ENCODE data around the gene MSI2.
A peak's percentile ranks its signal among the peaks of the same experiment; 100 is the strongest.

The MSI2 gene

GRCh38 chr17:57724026-57724728 lies 467.9 kb downstream of the MSI2 start:
- WGBS (ENCODE audit: extremely low coverage, insufficient coverage, insufficient read length): no CpG with 5 or more reads among the region's 14 CpGs
- no peak overlapping the region for H3K27ac ChIP-seq (ENCODE audit: low read depth, low read length)
- H2BK120ac ChIP-seq (ENCODE audit: insufficient read depth, low read length, poor library complexity): no peak overlapping the region
- no peak overlapping the region for H2BK5ac ChIP-seq (ENCODE audit: low read depth, low read length, poor library complexity)
- no peak overlapping the region for H3K4me3 ChIP-seq (ENCODE audit: low read depth, low read length)
- no peak overlapping the region for H4K8ac ChIP-seq (ENCODE audit: low read depth, low read length)
- no peak overlapping the region for H3K18ac ChIP-seq (ENCODE audit: low read length)
- no peak overlapping the region for H3K4ac ChIP-seq (ENCODE audit: low read depth, low read length)
- H3K4me2 ChIP-seq (ENCODE audit: low read length): no peak overlapping the region
- H3K14ac ChIP-seq (ENCODE audit: low read length): no peak overlapping the region
- DNase-seq: peak; percentile 2 to 6
- no peak overlapping the region for H3K9ac ChIP-seq (ENCODE audit: low read length)
- H3K79me1 ChIP-seq (ENCODE audit: low read length): peaks cover 5% of the 10 kb centered on the region
- peaks cover 2% of the 10 kb centered on the region for H3K79me2 ChIP-seq (ENCODE audit: control insufficient read depth, insufficient read depth, low read length, poor library complexity)
- H3K9me3 ChIP-seq (ENCODE audit: insufficient read depth, low read depth, low read length): peaks cover 2% of the 10 kb centered on the region
- no peak overlapping the region for H4K91ac ChIP-seq (ENCODE audit: low read depth, low read length)
- H3K23ac ChIP-seq (ENCODE audit: low read length): no peak overlapping the region
- H3K4me1 ChIP-seq (ENCODE audit: control insufficient read depth in 1 of 2, insufficient read depth in 2 of 2, low read length in 2 of 2): peaks cover 4 to 13% of the 10 kb centered on the region in 2 experiments
- H2AK5ac ChIP-seq (ENCODE audit: low read length): no peak overlapping the region
- no peaks in the 10 kb centered on the region for H3K36me3 ChIP-seq (ENCODE audit: control insufficient read depth in 1 of 2, insufficient read depth in 2 of 2, low read length in 2 of 2)
- H4K12ac ChIP-seq (ENCODE audit: low read depth, low read length): no peak overlapping the region
- no peaks in the 10 kb centered on the region for H3K27me3 ChIP-seq (ENCODE audit: insufficient read depth, low read length)
- no peak overlapping the region for H2AFZ ChIP-seq (ENCODE audit: insufficient read depth, low read length, poor library complexity)
- H2BK12ac ChIP-seq (ENCODE audit: low read length): no peak overlapping the region

- Histone ChIP-seq H3K27ac (ENCODE audit: low read depth, low read length) (no peak overlapping the region), H3K79me1 (ENCODE audit: low read length) (peaks cover 5% of the 10 kb centered on the region), H3K36me3 (ENCODE audit: control insufficient read depth in 1 of 2, insufficient read depth in 2 of 2, low read length in 2 of 2) (no peaks in the 10 kb centered on the region), H3K27me3 (ENCODE audit: insufficient read depth, low read length) (no peaks in the 10 kb centered on the region), H3K4me2 (ENCODE audit: low read length) (no peak overlapping the region), H2AK5ac (ENCODE audit: low read length) (no peak overlapping the region), H3K23ac (ENCODE audit: low read length) (no peak overlapping the region), H2BK5ac (ENCODE audit: low read depth, low read length, poor library complexity) (no peak overlapping the region), H3K9me3 (ENCODE audit: insufficient read depth, low read depth, low read length) (peaks cover 2% of the 10 kb centered on the region), H2BK120ac (ENCODE audit: insufficient read depth, low read length, poor library complexity) (peak overlapping the region; percentile 0), H3K18ac (ENCODE audit: low read length) (no peak overlapping the region), H3K4me3 (ENCODE audit: low read depth, low read length) (no peak overlapping the region), H3K4me1 (ENCODE audit: control insufficient read depth in 1 of 2, insufficient read depth in 2 of 2, low read length in 2 of 2) (peaks cover 4 to 13% of the 10 kb centered on the region in 2 experiments), H3K9ac (ENCODE audit: low read length) (no peak overlapping the region), H2BK12ac (ENCODE audit: low read length) (no peak overlapping the region), H4K8ac (ENCODE audit: low read depth, low read length) (no peak overlapping the region), H3K4ac (ENCODE audit: low read depth, low read length) (no peak overlapping the region), H3K14ac (ENCODE audit: low read length) (no peak overlapping the region), H4K91ac (ENCODE audit: low read depth, low read length) (no peak overlapping the region), H3K79me2 (ENCODE audit: control insufficient read depth, insufficient read depth, low read length, poor library complexity) (peaks cover 2% of the 10 kb centered on the region), H2AFZ (ENCODE audit: insufficient read depth, low read length, poor library complexity) (no peak overlapping the region), H4K12ac (ENCODE audit: low read depth, low read length) (no peak overlapping the region)
- whole genome bisulfite sequencing (ENCODE audit: extremely low coverage, insufficient coverage, insufficient read length): no CpG with 5 or more reads among the region's 5 CpGs
- no peak for DNase-seq
These were observed 468.4 kb downstream of the MSI2 start for GRCh38 chr17:57724729-57725125.

GRCh38 chr17:57726213-57726790 lies 470.0 kb downstream of the MSI2 start:
- Histone ChIP-seq H2BK5ac (ENCODE audit: low read depth, low read length, poor library complexity) (no peak overlapping the region), H3K23ac (ENCODE audit: low read length) (no peak overlapping the region), H2BK120ac (ENCODE audit: insufficient read depth, low read length, poor library complexity) (no peak overlapping the region), H3K4me3 (ENCODE audit: low read depth, low read length) (no peak overlapping the region), H3K9ac (ENCODE audit: low read length) (no peak overlapping the region), H2AK5ac (ENCODE audit: low read length) (no peak overlapping the region), H3K36me3 (ENCODE audit: control insufficient read depth in 1 of 2, insufficient read depth in 2 of 2, low read length in 2 of 2) (no peaks in the 10 kb centered on the region), H3K79me1 (ENCODE audit: low read length) (peaks cover 5% of the 10 kb centered on the region), H3K4me2 (ENCODE audit: low read length) (no peak overlapping the region), H3K27me3 (ENCODE audit: insufficient read depth, low read length) (no peaks in the 10 kb centered on the region), H3K18ac (ENCODE audit: low read length) (no peak overlapping the region), H3K79me2 (ENCODE audit: control insufficient read depth, insufficient read depth, low read length, poor library complexity) (peaks cover 2% of the 10 kb centered on the region), H3K4ac (ENCODE audit: low read depth, low read length) (no peak overlapping the region), H3K4me1 (ENCODE audit: control insufficient read depth in 1 of 2, insufficient read depth in 2 of 2, low read length in 2 of 2) (peaks cover 4 to 13% of the 10 kb centered on the region in 2 experiments), H3K27ac (ENCODE audit: low read depth, low read length) (no peak overlapping the region), H3K14ac (ENCODE audit: low read length) (no peak overlapping the region), H4K12ac (ENCODE audit: low read depth, low read length) (no peak overlapping the region), H4K8ac (ENCODE audit: low read depth, low read length) (no peak overlapping the region), H4K91ac (ENCODE audit: low read depth, low read length) (no peak overlapping the region), H2BK12ac (ENCODE audit: low read length) (no peak overlapping the region), H3K9me3 (ENCODE audit: insufficient read depth, low read depth, low read length) (peaks cover 2% of the 10 kb centered on the region), H2AFZ (ENCODE audit: insufficient read depth, low read length, poor library complexity) (no peak overlapping the region)
- DNase-seq: no peak
- WGBS (ENCODE audit: extremely low coverage, insufficient coverage, insufficient read length): no CpG with 5 or more reads among the region's 9 CpGs

GRCh38 chr17:57726838-57727237 lies 470.5 kb downstream of the MSI2 start:
- H4K12ac ChIP-seq (ENCODE audit: low read depth, low read length): no peak overlapping the region
- no peak overlapping the region for H4K8ac ChIP-seq (ENCODE audit: low read depth, low read length)
- no CpG with 5 or more reads among the region's 5 CpGs for WGBS (ENCODE audit: extremely low coverage, insufficient coverage, insufficient read length)
- H3K23ac ChIP-seq (ENCODE audit: low read length): no peak overlapping the region
- H3K9me3 ChIP-seq (ENCODE audit: insufficient read depth, low read depth, low read length): peaks cover 2% of the 10 kb centered on the region
- no peaks in the 10 kb centered on the region for H3K27me3 ChIP-seq (ENCODE audit: insufficient read depth, low read length)
- H3K79me1 ChIP-seq (ENCODE audit: low read length): peaks cover 5% of the 10 kb centered on the region
- DNase-seq: no peak
- no peak overlapping the region for H3K4ac ChIP-seq (ENCODE audit: low read depth, low read length)
- H2BK120ac ChIP-seq (ENCODE audit: insufficient read depth, low read length, poor library complexity): no peak overlapping the region
- H3K4me3 ChIP-seq (ENCODE audit: low read depth, low read length): no peak overlapping the region
- no peak overlapping the region for H4K91ac ChIP-seq (ENCODE audit: low read depth, low read length)
- no peak overlapping the region for H3K4me2 ChIP-seq (ENCODE audit: low read length)
- no peak overlapping the region for H2AK5ac ChIP-seq (ENCODE audit: low read length)
- H2BK12ac ChIP-seq (ENCODE audit: low read length): no peak overlapping the region
- H2BK5ac ChIP-seq (ENCODE audit: low read depth, low read length, poor library complexity): no peak overlapping the region
- no peak overlapping the region for H3K14ac ChIP-seq (ENCODE audit: low read length)
- H3K36me3 ChIP-seq (ENCODE audit: control insufficient read depth in 1 of 2, insufficient read depth in 2 of 2, low read length in 2 of 2): no peaks in the 10 kb centered on the region
- H2AFZ ChIP-seq (ENCODE audit: insufficient read depth, low read length, poor library complexity): no peak overlapping the region
- no peak overlapping the region for H3K27ac ChIP-seq (ENCODE audit: low read depth, low read length)
- H3K79me2 ChIP-seq (ENCODE audit: control insufficient read depth, insufficient read depth, low read length, poor library complexity): peaks cover 2% of the 10 kb centered on the region
- peaks cover 4 to 13% of the 10 kb centered on the region in 2 experiments for H3K4me1 ChIP-seq (ENCODE audit: control insufficient read depth in 1 of 2, insufficient read depth in 2 of 2, low read length in 2 of 2)
- H3K9ac ChIP-seq (ENCODE audit: low read length): no peak overlapping the region
- no peak overlapping the region for H3K18ac ChIP-seq (ENCODE audit: low read length)
